ENCODE data around the gene MRPS27.

MRPS27 gene

GRCh38 chr5:72282878-72283277 lies 37.2 kb downstream of the MRPS27 start:
- no peak for TF ChIP-seq CTCF (IDR thresholded peaks at IDR 0.05; ENCODE audit: borderline replicate concordance, control extremely low read depth, extremely low read depth, insufficient read depth, missing control alignments)
- no peak for DNase-seq (ENCODE audit: low spot score)
- in situ Hi-C loops (cut with MboI; ENCODE audit: low sequenced_read_pairs, unreplicated experiment): no loop called here

DNA sequence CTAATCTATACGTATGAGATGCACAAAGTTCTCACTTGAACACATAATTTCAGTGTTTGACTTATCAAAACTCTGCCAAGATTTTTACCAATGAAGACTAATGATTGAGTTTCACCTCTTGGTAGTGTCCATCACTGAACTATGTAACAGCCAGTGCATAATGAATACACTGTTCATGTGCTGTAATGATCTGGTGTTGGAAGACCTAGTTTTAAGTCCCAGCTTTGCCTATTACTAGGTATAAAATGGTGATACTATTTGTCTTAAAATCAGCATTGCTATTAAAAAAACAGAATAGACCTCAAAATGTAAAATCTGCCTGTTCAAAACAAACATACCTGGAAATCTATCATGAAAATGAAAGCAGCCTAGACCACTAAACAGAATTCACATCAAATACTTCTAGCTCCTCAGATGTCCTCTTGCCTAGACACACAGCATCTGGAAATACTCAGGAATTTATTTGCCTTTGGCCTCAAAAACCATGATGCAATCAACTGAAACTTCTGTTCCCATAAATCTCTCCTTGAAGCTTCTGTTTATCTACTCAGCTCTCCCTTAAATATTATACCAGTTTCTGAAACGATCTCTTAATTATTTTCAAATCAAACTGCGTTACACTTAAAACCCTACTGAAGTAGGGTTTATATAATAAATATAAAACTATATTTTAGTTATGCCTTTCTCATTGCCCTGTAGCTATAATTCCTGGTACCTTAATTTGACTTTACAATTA lies 38.1 kb downstream of the MRPS27 start:
- no peak for TF ChIP-seq CTCF (IDR thresholded peaks at IDR 0.05; ENCODE audit: borderline replicate concordance, control extremely low read depth, extremely low read depth, insufficient read depth, missing control alignments)
- in situ Hi-C loops (cut with MboI; ENCODE audit: low sequenced_read_pairs, unreplicated experiment): no loop called here
- no peak for DNase-seq (ENCODE audit: low spot score)

DNA sequence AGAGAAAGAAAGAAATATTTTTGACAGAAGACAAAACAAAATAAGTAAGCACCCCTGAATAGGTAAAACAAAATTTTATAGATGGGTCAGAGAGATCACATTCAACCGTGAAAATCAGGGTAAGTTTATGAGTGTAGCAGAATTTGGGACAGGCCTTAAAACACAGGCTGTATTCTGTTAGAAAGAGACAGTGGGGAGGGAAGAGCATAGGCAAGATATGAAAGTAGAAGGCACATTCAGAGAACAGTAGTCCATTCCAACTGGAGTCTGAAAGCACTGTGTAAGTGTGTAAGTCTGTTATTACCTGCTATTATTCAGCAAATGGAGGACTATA lies 38.6 kb downstream of the MRPS27 start:
- no peak for DNase-seq (ENCODE audit: low spot score)
- TF ChIP-seq CTCF (IDR thresholded peaks at IDR 0.05; ENCODE audit: borderline replicate concordance, control extremely low read depth, extremely low read depth, insufficient read depth, missing control alignments): no peak
- in situ Hi-C loops (cut with MboI; ENCODE audit: low sequenced_read_pairs, unreplicated experiment): no loop called here

DNA sequence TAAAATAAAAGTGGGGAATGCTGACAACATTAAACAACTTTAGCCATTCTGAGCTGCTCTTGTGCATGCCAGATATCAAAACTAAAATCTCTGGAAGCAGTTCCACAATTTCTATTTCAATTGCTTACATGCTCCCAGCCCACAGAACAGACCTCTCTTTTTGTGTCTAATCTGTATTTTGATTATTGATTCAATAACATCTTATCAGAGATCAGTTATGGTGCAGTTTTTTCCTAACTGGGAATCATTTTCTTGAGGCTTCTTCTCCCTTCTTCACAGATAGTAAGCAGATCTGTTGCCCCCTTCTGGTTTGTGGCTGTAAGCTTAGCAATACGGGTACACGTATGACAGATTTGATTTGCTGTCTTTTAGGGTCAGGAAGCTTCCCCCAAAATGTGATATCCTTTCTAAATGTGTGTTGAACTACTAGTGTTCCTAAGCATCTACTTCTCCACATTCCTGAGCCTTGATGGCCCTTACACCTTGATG lies 39.4 kb downstream of the MRPS27 start:
- TF ChIP-seq CTCF (IDR thresholded peaks at IDR 0.05; ENCODE audit: borderline replicate concordance, control extremely low read depth, extremely low read depth, insufficient read depth, missing control alignments): no peak
- DNase-seq (ENCODE audit: low spot score): no peak
- in situ Hi-C loops (cut with MboI; ENCODE audit: low sequenced_read_pairs, unreplicated experiment): no loop called here

- TF ChIP-seq CTCF (IDR thresholded peaks at IDR 0.05; ENCODE audit: borderline replicate concordance, control extremely low read depth, extremely low read depth, insufficient read depth, missing control alignments): no peak
- in situ Hi-C loops (cut with MboI; ENCODE audit: low sequenced_read_pairs, unreplicated experiment): no loop called here
- no peak for DNase-seq (ENCODE audit: low spot score)
Observed at GRCh38 chr5:72276219-72276752, 43.8 kb downstream of the MRPS27 start.

DNA sequence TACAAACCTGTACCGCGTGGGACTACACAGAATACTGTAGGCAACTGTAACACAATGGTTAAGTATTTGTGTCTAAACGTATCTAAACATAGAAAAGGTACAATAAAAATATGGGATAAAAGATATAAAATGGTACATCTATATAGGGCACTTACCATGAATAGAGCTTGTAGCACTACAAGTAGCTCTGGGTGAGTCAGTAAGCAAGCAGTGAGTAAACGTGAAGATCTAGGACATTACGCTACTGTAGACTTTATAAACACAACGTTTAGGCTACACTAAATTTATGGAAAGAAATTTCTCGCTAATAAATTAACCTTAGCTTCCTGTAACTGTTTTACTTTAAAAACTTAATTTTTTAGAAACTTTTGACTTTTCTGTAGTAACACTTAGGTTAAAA lies 46.5 kb downstream of the MRPS27 start:
- no peak for DNase-seq (ENCODE audit: low spot score)
- in situ Hi-C loops (cut with MboI; ENCODE audit: low sequenced_read_pairs, unreplicated experiment): no loop called here
- TF ChIP-seq CTCF (IDR thresholded peaks at IDR 0.05; ENCODE audit: borderline replicate concordance, control extremely low read depth, extremely low read depth, insufficient read depth, missing control alignments): no peak

Measured in GM13976 (cell line).